ENCODE data around the gene PPFIA1.

Gene PPFIA1

GRCh38 chr11:70313945-70314344, 43.5 kb downstream of the PPFIA1 start:
- no peak overlapping the region for H3K4me3 ChIP-seq (ENCODE audit: low read depth, low read length)
- TF ChIP-seq CTCF (IDR thresholded peaks at IDR 0.05; ENCODE audit: borderline replicate concordance, insufficient read depth, low read depth, low read length), result no peak

- H3K4me3 ChIP-seq (ENCODE audit: low read depth, low read length), result no peak overlapping the region
- TF ChIP-seq CTCF (IDR thresholded peaks at IDR 0.05; ENCODE audit: borderline replicate concordance, insufficient read depth, low read depth, low read length), result no peak
Observed at GRCh38 chr11:70314730-70315129, 44.2 kb downstream of the PPFIA1 start.

- TF ChIP-seq CTCF (IDR thresholded peaks at IDR 0.05; ENCODE audit: borderline replicate concordance, insufficient read depth, low read depth, low read length), result no peak
- H3K4me3 ChIP-seq (ENCODE audit: low read depth, low read length), result no peak overlapping the region
Observed at GRCh38 chr11:70315716-70316115, 45.2 kb downstream of the PPFIA1 start.

GRCh38 chr11:70317581-70318305, 47.3 kb downstream of the PPFIA1 start:
- no peak for TF ChIP-seq CTCF (IDR thresholded peaks at IDR 0.05; ENCODE audit: borderline replicate concordance, insufficient read depth, low read depth, low read length)
- H3K4me3 ChIP-seq (ENCODE audit: low read depth, low read length), result no peak overlapping the region

- H3K4me3 ChIP-seq (ENCODE audit: low read depth, low read length), result no peak overlapping the region
- TF ChIP-seq CTCF (IDR thresholded peaks at IDR 0.05; ENCODE audit: borderline replicate concordance, insufficient read depth, low read depth, low read length), result no peak
Observed at GRCh38 chr11:70319396-70320076, 49.0 kb downstream of the PPFIA1 start.

GRCh38 chr11:70322666-70323065, 52.2 kb downstream of the PPFIA1 start:
- no peak overlapping the region for H3K4me3 ChIP-seq (ENCODE audit: low read depth, low read length)
- TF ChIP-seq CTCF (IDR thresholded peaks at IDR 0.05; ENCODE audit: borderline replicate concordance, insufficient read depth, low read depth, low read length), result no peak

GRCh38 chr11:70323806-70324205, 53.3 kb downstream of the PPFIA1 start:
- TF ChIP-seq CTCF (IDR thresholded peaks at IDR 0.05; ENCODE audit: borderline replicate concordance, insufficient read depth, low read depth, low read length), result no peak

More at GRCh38 chr11:70323806-70324205, 53.3 kb downstream of the PPFIA1 start:
- H3K4me3 ChIP-seq (ENCODE audit: low read depth, low read length), result no peak overlapping the region
